HepG2 (cell line): ENCODE data around the gene ZBTB21. TPM values are rescaled to one million over a fixed set of nuclear protein-coding genes. Genes with fewer than 3 reads are reported as not detected.

Experiments
- ELF4 ChIP-seq: sonication (generic); formaldehyde crosslinking; IDR thresholded peaks from 2 replicates; pipeline ENCODE4 v1.5.0; 2020; ENCODE audit warnings: missing genetic modification reagents, mild to moderate bottlenecking, moderate library complexity, borderline replicate concordance
- NFAT5 ChIP-seq: sonication (generic); formaldehyde crosslinking; IDR thresholded peaks from 2 replicates; pipeline ENCODE4 v1.4.0; 2020; ENCODE audit warnings: missing genetic modification reagents
- PBX3 ChIP-seq: sonication (generic); formaldehyde crosslinking; IDR thresholded peaks from 2 replicates; pipeline ENCODE4 v1.8.1; 2023; ENCODE audit warnings: missing genetic modification reagents, inconsistent platforms, borderline replicate concordance
- ZNF639 ChIP-seq: conservative IDR thresholded peaks from 2 replicates; pipeline ENCODE4 v1.6.1; 2018; ENCODE audit warnings: missing genetic modification reagents
- ZNF687 ChIP-seq: sonication (generic); formaldehyde crosslinking; IDR thresholded peaks from 2 replicates; pipeline ENCODE4 v1.5.1; 2020; ENCODE audit warnings: mild to moderate bottlenecking, missing genetic modification reagents, moderate library complexity
- polyA plus RNA-seq, 8 experiments: library from polyadenylated mRNA; depleted of rRNA in 3 of 8; stranded (reverse) in 7 of 8; unstranded in 1 of 8; fragments of >200 nt; fragmentation: Illumina TruSeq in 4 of 8; extraction: Trizol in 4 of 8; gene quantifications; 2 replicates each; pipeline versions ENCODE4 v1.2.1 to v1.2.3, GENCODE V29; 2011 to 2016; ENCODE audit warnings: low read depth in 4 of 8, missing spikeins in 1 of 8, mixed read lengths in 1 of 8; ENCODE audit not compliant: insufficient read depth in 1 of 8
- total RNA-seq, 5 experiments: library from RNA; depleted of rRNA; stranded (reverse); fragments of >200 nt; fragmentation: Illumina TruSeq; extraction: Trizol; gene quantifications; 2 replicates each; pipeline ENCODE4 v1.2.3, GENCODE V29; 2016; ENCODE audit warnings: low read depth in 1 of 5

Gene ZBTB21
- total and polyA plus RNA-seq, 2 of the 13 experiments (the other 11 are each of a cell fraction or from before 2014, with no cell fraction given): 4.5 to 6.1 TPM

- TF ChIP-seq ZNF687 (CRISPR knock-in tag) (no peak), ELF4 (CRISPR knock-in tag) (no peak), NFAT5 (no peak), PBX3 (CRISPR knock-in tag) (no peak), ZNF639 (CRISPR knock-in tag) (no peak)
Measured at GRCh38 chr21:41941941-41942340, 68.2 kb downstream of the ZBTB21 start (continued).
